ENCODE results near the gene AIPL1.

AIPL1 gene

DNA sequence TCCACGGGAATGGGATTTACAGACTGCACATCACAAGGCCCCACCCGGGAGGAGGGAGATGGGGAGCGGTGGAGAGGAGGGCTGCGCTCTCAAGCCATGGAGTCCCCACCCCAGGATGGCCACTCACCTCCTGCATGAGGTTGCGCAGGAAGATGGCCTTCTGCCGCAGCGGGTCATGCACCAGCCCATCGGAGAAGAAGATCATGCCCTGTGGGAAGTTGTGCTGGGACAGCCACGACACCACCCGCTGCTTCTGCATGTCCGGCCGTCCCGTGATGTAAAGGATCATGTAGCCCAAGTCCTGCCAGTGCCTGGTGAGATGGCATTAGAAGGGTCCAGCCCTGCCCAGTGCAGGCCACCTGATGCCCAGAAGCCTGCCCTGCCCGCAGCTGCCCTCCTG, 26.3 kb upstream of the AIPL1 start:
- Histone ChIP-seq H3K4me1 (ENCODE audit: control insufficient read depth, low read length) (no peaks in the 10 kb centered on the region), H3K27me3 (ENCODE audit: control insufficient read depth, low read length) (no peaks in the 10 kb centered on the region), H3K9me2 (replicated peaks; ENCODE audit: control insufficient read depth, low read length) (no peaks in the 10 kb centered on the region), H3K9me3 (ENCODE audit: control insufficient read depth, insufficient read depth, low read length) (no peaks in the 10 kb centered on the region), H4K20me1 (ENCODE audit: control insufficient read depth, insufficient read depth, low read depth, low read length) (no peaks in the 10 kb centered on the region), H3K79me2 (ENCODE audit: control insufficient read depth, low read length) (no peaks in the 10 kb centered on the region), H3F3A (ENCODE audit: control insufficient read depth, insufficient read depth) (no peaks in the 10 kb centered on the region), H3K4me2 (ENCODE audit: low read length) (no peak overlapping the region), H3K36me3 (ENCODE audit: control insufficient read depth, low read length) (no peaks in the 10 kb centered on the region), H3K4me3 (ENCODE audit: low read length) (no peak overlapping the region), H3K27ac (ENCODE audit: low read depth, low read length) (no peak overlapping the region)
- TF ChIP-seq, protein P1, sequence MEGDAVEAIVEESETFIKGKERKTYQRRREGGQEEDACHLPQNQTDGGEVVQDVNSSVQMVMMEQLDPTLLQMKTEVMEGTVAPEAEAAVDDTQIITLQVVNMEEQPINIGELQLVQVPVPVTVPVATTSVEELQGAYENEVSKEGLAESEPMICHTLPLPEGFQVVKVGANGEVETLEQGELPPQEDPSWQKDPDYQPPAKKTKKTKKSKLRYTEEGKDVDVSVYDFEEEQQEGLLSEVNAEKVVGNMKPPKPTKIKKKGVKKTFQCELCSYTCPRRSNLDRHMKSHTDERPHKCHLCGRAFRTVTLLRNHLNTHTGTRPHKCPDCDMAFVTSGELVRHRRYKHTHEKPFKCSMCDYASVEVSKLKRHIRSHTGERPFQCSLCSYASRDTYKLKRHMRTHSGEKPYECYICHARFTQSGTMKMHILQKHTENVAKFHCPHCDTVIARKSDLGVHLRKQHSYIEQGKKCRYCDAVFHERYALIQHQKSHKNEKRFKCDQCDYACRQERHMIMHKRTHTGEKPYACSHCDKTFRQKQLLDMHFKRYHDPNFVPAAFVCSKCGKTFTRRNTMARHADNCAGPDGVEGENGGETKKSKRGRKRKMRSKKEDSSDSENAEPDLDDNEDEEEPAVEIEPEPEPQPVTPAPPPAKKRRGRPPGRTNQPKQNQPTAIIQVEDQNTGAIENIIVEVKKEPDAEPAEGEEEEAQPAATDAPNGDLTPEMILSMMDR (IDR thresholded peaks at IDR 0.05; ENCODE audit: low read depth, low read length, poor library complexity, severe bottlenecking): no peak
- no peak for TF ChIP-seq EZH2phosphoT487 (IDR thresholded peaks at IDR 0.05; ENCODE audit: borderline replicate concordance, low read length)

DNA sequence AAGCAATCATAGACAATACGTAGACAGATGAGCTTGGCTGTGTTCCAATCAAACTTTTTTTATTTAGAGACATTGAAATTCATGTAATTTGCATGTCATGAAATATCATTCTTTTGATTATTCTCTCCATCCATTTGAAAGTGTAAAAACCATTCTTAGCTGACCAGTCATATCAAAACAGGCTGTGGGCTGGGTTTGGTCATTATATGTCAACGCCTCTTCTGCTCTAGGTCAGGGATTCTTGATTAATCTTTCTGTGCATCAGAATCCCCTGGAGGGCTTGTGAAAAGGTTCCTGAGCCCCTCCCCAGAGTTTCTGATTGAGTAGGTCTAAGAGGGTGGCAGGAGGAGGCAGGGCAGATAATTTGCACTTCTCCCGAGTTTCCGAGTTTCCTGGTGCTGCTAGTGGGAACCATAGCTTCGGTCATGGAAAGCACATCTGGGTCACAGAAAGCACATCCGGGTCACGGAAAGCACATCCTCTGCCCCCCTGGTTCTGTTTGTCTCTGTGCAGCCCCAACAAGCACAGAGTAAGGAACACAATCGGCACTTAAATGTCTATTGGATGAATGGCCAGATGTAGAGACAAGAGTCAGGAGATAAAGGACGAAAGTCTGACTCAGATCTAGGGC, 25.7 kb upstream of the AIPL1 start:
- Histone ChIP-seq H3K9me3 (ENCODE audit: control insufficient read depth, insufficient read depth, low read length) (no peaks in the 10 kb centered on the region), H3K79me2 (ENCODE audit: control insufficient read depth, low read length) (no peaks in the 10 kb centered on the region), H3K36me3 (ENCODE audit: control insufficient read depth, low read length) (no peaks in the 10 kb centered on the region), H3K9me2 (replicated peaks; ENCODE audit: control insufficient read depth, low read length) (no peaks in the 10 kb centered on the region), H3K4me2 (ENCODE audit: low read length) (no peak overlapping the region), H4K20me1 (ENCODE audit: control insufficient read depth, insufficient read depth, low read depth, low read length) (no peaks in the 10 kb centered on the region), H3K4me3 (ENCODE audit: low read length) (no peak overlapping the region), H3K27ac (ENCODE audit: low read depth, low read length) (no peak overlapping the region), H3K27me3 (ENCODE audit: control insufficient read depth, low read length) (no peaks in the 10 kb centered on the region), H3F3A (ENCODE audit: control insufficient read depth, insufficient read depth) (no peaks in the 10 kb centered on the region), H3K4me1 (ENCODE audit: control insufficient read depth, low read length) (no peaks in the 10 kb centered on the region)
- TF ChIP-seq, protein P1 (IDR thresholded peaks at IDR 0.05; ENCODE audit: low read depth, low read length, poor library complexity, severe bottlenecking): no peak
- no peak for TF ChIP-seq EZH2phosphoT487 (IDR thresholded peaks at IDR 0.05; ENCODE audit: borderline replicate concordance, low read length)

DNA sequence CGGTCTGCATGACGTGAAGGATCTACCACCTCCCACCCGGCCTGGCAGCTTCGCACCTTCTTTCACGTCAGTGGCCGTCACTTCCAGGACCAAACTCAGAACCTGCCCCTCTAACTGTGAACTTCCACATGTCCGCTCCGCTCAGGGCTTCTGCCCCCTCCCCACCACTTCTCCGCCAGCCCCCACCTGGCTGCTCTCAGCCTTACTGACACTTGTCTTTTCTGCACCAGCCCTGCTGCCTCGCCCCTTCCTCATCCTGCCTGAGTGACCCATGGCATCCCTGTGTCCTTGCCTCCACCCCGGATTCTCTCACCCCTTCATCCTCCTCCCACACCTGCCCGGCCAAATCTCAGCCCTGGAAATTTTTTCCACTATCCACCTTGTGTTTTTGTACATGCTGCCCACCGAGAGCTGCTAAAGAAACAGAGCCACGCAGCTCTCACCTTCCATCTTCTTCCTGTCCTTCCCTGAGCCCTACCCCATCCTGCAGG, 23.6 kb upstream of the AIPL1 start:
- Histone ChIP-seq H3K9me2 (replicated peaks; ENCODE audit: control insufficient read depth, low read length) (no peaks in the 10 kb centered on the region), H3K79me2 (ENCODE audit: control insufficient read depth, low read length) (no peaks in the 10 kb centered on the region), H3K27me3 (ENCODE audit: control insufficient read depth, low read length) (no peaks in the 10 kb centered on the region), H3K27ac (ENCODE audit: low read depth, low read length) (no peak overlapping the region), H4K20me1 (ENCODE audit: control insufficient read depth, insufficient read depth, low read depth, low read length) (no peaks in the 10 kb centered on the region), H3K9me3 (ENCODE audit: control insufficient read depth, insufficient read depth, low read length) (no peaks in the 10 kb centered on the region), H3K4me3 (ENCODE audit: low read length) (no peak overlapping the region), H3K4me1 (ENCODE audit: control insufficient read depth, low read length) (no peaks in the 10 kb centered on the region), H3F3A (ENCODE audit: control insufficient read depth, insufficient read depth) (no peaks in the 10 kb centered on the region), H3K36me3 (ENCODE audit: control insufficient read depth, low read length) (no peaks in the 10 kb centered on the region), H3K4me2 (ENCODE audit: low read length) (no peak overlapping the region)
- TF ChIP-seq, protein P1 (IDR thresholded peaks at IDR 0.05; ENCODE audit: low read depth, low read length, poor library complexity, severe bottlenecking): no peak
- TF ChIP-seq EZH2phosphoT487 (IDR thresholded peaks at IDR 0.05; ENCODE audit: borderline replicate concordance, low read length): no peak

Data from DOHH2 (cell line).